T-cell (primary cell): Measurements from ENCODE around the gene PXMP4. TPM values are rescaled to one million over a fixed set of nuclear protein-coding genes. Genes with fewer than 3 reads are reported as not detected.
A peak's percentile ranks its signal among the peaks of the same experiment; 100 is the strongest.

ENCODE experiments used
- ATAC-seq, 4 experiments: fragments of 200-7000 bp in 3 of 4; fragments of 150-1000 bp in 1 of 4; cut with Tn5 transposase; replicated peaks in 1 of 4; 1 replicate in 3 of 4; 2 replicates in 1 of 4; pipeline ENCODE4 v1.10.0; 2021; ENCODE audit warnings: moderate library complexity in 3 of 4, mild to moderate bottlenecking in 2 of 4, moderate number of reproducible peaks in 1 of 4
- CTCF ChIA-PET, 2 donors: fragments of 300-600 bp; sonication (Branson Sonifier 250); formaldehyde crosslinking; loops; one replicate each; lab custom pipeline; 2022; ENCODE audit warnings: antibody characterized with exemption in 2 of 2; lab: Charles Lee
- POLR2A ChIA-PET, 2 donors: fragments of 300-600 bp; sonication (Branson Sonifier 250); formaldehyde crosslinking; loops; one replicate each; lab custom pipeline; 2022; ENCODE audit warnings: antibody characterized with exemption in 2 of 2; lab: Charles Lee
- DNase-seq, 35 experiments: peaks; one replicate each; pipeline versions ENCODE4 v3.0.0 to v3.0.0-alpha.2; 2013 to 2023
- H3K27ac ChIP-seq: one replicate; pipeline ENCODE4 v1.5.1; 2013; ENCODE audit warnings: low read length
- H3K27me3 ChIP-seq, 2 experiments: replicated peaks in 1 of 2; 1 replicate in 1 of 2; 2 replicates in 1 of 2; pipeline versions ENCODE4 v1.6.1 to v1.7.0; 2013; ENCODE audit warnings: low read length in 1 of 2, mixed read lengths in 1 of 2; ENCODE audit not compliant: control insufficient read depth in 2 of 2, insufficient read depth in 2 of 2; ENCODE audit errors: extremely low read depth in 1 of 2
- H3K36me3 ChIP-seq, 2 donors: 1 replicate in 1 of 2; 2 replicates in 1 of 2; pipeline versions ENCODE4 v1.6.1 to v1.7.0; 2013; ENCODE audit warnings: low read length in 1 of 2; ENCODE audit not compliant: control insufficient read depth in 2 of 2, insufficient read depth in 1 of 2; ENCODE audit errors: extremely low read depth in 1 of 2
- H3K4me1 ChIP-seq, 2 experiments: 1 replicate in 1 of 2; 2 replicates in 1 of 2; pipeline versions ENCODE4 v1.6.1 to v1.7.0; 2013; ENCODE audit warnings: low read length in 2 of 2, mixed read lengths in 1 of 2; ENCODE audit not compliant: insufficient read depth in 2 of 2, control insufficient read depth in 1 of 2; ENCODE audit errors: extremely low read depth in 1 of 2
- H3K4me3 ChIP-seq, 2 donors: 1 replicate in 1 of 2; 2 replicates in 1 of 2; pipeline versions ENCODE4 v1.5.1 to v1.7.0; 2013; ENCODE audit warnings: mild to moderate bottlenecking in 2 of 2, low read length in 1 of 2, moderate library complexity in 1 of 2; ENCODE audit not compliant: control insufficient read depth in 1 of 2; ENCODE audit errors: extremely low read depth in 1 of 2
- H3K9me3 ChIP-seq: 2 replicates; pipeline ENCODE4 v1.7.0; 2013
- H3K27ac Mint-ChIP-seq, 2 donors: one replicate each; pipeline ENCODE4 v1.8.0; 2020 to 2021; ENCODE audit warnings: mild to moderate bottlenecking in 2 of 2, mixed read lengths in 2 of 2
- H3K27me3 Mint-ChIP-seq, 2 donors: one replicate each; pipeline ENCODE4 v1.8.0; 2021 to 2022; ENCODE audit warnings: mixed read lengths in 2 of 2
- H3K36me3 Mint-ChIP-seq: one replicate; pipeline ENCODE4 v1.8.0; 2021; ENCODE audit warnings: mixed read lengths
- H3K4me1 Mint-ChIP-seq, 3 donors: one replicate each; pipeline ENCODE4 v1.8.0; 2020 to 2022; ENCODE audit warnings: mixed read lengths in 3 of 3, mild to moderate bottlenecking in 1 of 3
- H3K4me3 Mint-ChIP-seq, 3 donors: one replicate each; pipeline ENCODE4 v1.8.0; 2020 to 2022; ENCODE audit warnings: mild to moderate bottlenecking in 3 of 3, mixed read lengths in 3 of 3, moderate library complexity in 3 of 3
- H3K9me3 Mint-ChIP-seq, 3 donors: one replicate each; pipeline ENCODE4 v1.8.0; 2020 to 2022; ENCODE audit warnings: mixed read lengths in 3 of 3
- WGBS: methylation state at CpG from one replicate; pipeline ENCODE4 v1.1.5; 2013; ENCODE audit warnings: missing lambda C conversion rate; ENCODE audit not compliant: insufficient coverage; 5-methylcytosine and 5-hydroxymethylcytosine counted together
- total RNA-seq, 35 experiments: library from RNA in 6 of 35; stranded (reverse) in 6 of 35; fragments of 120-200 nt in 1 of 35; gene quantifications; one replicate each; pipeline versions ENCODE4 v1.2.1 to v1.2.4 and lab custom pipeline; 2013 to 2026

Gene PXMP4
- total RNA-seq, 5 donors from 2014 or later (not counting 1 experiment from before 2014, with no cell fraction given) = 6.1 to 15.4 (median 13.9) TPM

- DNase-seq (no peak), ATAC-seq (no peak)
- H3K4me1 ChIP-seq = peaks cover 5 to 24% of the 10 kb centered on the region in 2 experiments
- ChIA-PET CTCF (no interaction called here), POLR2A (no interaction called here)
- peak overlapping the region; percentile 34 to 36 for H3K27ac Mint-ChIP-seq
- H3K9me3 Mint-ChIP-seq = no peaks in the 10 kb centered on the region
- no peaks in the 10 kb centered on the region for H3K36me3 Mint-ChIP-seq
- H3K9me3 ChIP-seq = no peaks in the 10 kb centered on the region
- WGBS = 75% methylated on average over 2 of the region's 4 CpGs
- no peak overlapping the region for H3K27ac ChIP-seq
- H3K36me3 ChIP-seq = no peaks in the 10 kb centered on the region
- no peaks in the 10 kb centered on the region for H3K27me3 Mint-ChIP-seq
- H3K4me3 ChIP-seq = no peak overlapping the region
- H3K27me3 ChIP-seq = no peaks in the 10 kb centered on the region
- H3K4me3 Mint-ChIP-seq = no peak overlapping the region
- H3K4me1 Mint-ChIP-seq = peaks cover 18 to 21% (median 21%) of the 10 kb centered on the region in 3 donors
These were observed 9.0 kb upstream of the PXMP4 start for GRCh38 chr20:33729101-33729500.

GRCh38 chr20:33728463-33728862, 8.4 kb upstream of the PXMP4 start:
- no peaks in the 10 kb centered on the region for H3K9me3 ChIP-seq
- Mint-ChIP-seq H3K27ac (peak overlapping the region in 1 of 2 donors; percentile 2), H3K4me3 (no peak overlapping the region), H3K4me1 (peaks cover 12 to 15% (median 14%) of the 10 kb centered on the region in 3 donors), H3K9me3 (no peaks in the 10 kb centered on the region), H3K27me3 (no peaks in the 10 kb centered on the region), H3K36me3 (no peaks in the 10 kb centered on the region)
- POLR2A ChIA-PET = no interaction called here
- WGBS = 90% methylated on average over 1 of the region's 2 CpGs
- no peak overlapping the region for H3K4me3 ChIP-seq
- ATAC-seq (no peak), DNase-seq (no peak)
- no peaks in the 10 kb centered on the region for H3K27me3 ChIP-seq
- H3K4me1 ChIP-seq = peaks cover 2 to 19% of the 10 kb centered on the region in 2 experiments
- H3K36me3 ChIP-seq = no peaks in the 10 kb centered on the region
- H3K27ac ChIP-seq = no peak overlapping the region
- CTCF ChIA-PET = no interaction called here

- CTCF ChIA-PET = no interaction called here
These were observed 7.7 kb upstream of the PXMP4 start for GRCh38 chr20:33727806-33728205.

GRCh38 chr20:33727115-33727479, 7.0 kb upstream of the PXMP4 start:
- H3K4me3 Mint-ChIP-seq = no peak overlapping the region
- no peaks in the 10 kb centered on the region for H3K9me3 ChIP-seq
- WGBS = no CpG with 5 or more reads among the region's 5 CpGs
- POLR2A ChIA-PET = no interaction called here
- no peak for DNase-seq
- peaks cover 0 to 8% of the 10 kb centered on the region in 2 experiments for H3K4me1 ChIP-seq
- no peaks in the 10 kb centered on the region for H3K27me3 ChIP-seq
- CTCF ChIA-PET = no interaction called here
- H3K36me3 Mint-ChIP-seq = no peaks in the 10 kb centered on the region
- H3K27ac ChIP-seq = no peak overlapping the region
- no peak overlapping the region for H3K4me3 ChIP-seq
- ATAC-seq = no peak
- peaks cover 3 to 6% (median 5%) of the 10 kb centered on the region in 3 donors for H3K4me1 Mint-ChIP-seq
- H3K27ac Mint-ChIP-seq = no peak overlapping the region
- no peaks in the 10 kb centered on the region for H3K36me3 ChIP-seq
- H3K27me3 Mint-ChIP-seq = no peaks in the 10 kb centered on the region
- no peaks in the 10 kb centered on the region for H3K9me3 Mint-ChIP-seq

More at GRCh38 chr20:33727806-33728205, 7.7 kb upstream of the PXMP4 start:
- Histone ChIP-seq H3K4me1 (peaks cover under 1 to 14% of the 10 kb centered on the region in 2 experiments), H3K9me3 (no peaks in the 10 kb centered on the region), H3K27ac (no peak overlapping the region), H3K36me3 (no peaks in the 10 kb centered on the region), H3K27me3 (no peaks in the 10 kb centered on the region), H3K4me3 (no peak overlapping the region)
- no peaks in the 10 kb centered on the region for H3K9me3 Mint-ChIP-seq
- peak overlapping the region; percentile 14 to 57 for H3K27ac Mint-ChIP-seq
- POLR2A ChIA-PET = no interaction called here
- no peaks in the 10 kb centered on the region for H3K27me3 Mint-ChIP-seq
- no peak overlapping the region for H3K4me3 Mint-ChIP-seq
- peaks cover 8 to 10% (median 9%) of the 10 kb centered on the region in 3 donors for H3K4me1 Mint-ChIP-seq
- no peak for DNase-seq
- no peaks in the 10 kb centered on the region for H3K36me3 Mint-ChIP-seq
- 88% methylated on average over 3 of the region's 3 CpGs for WGBS
- no peak for ATAC-seq

GRCh38 chr20:33725607-33726264, 5.6 kb upstream of the PXMP4 start:
- Histone ChIP-seq H3K27me3 (no peaks in the 10 kb centered on the region), H3K4me3 (no peak overlapping the region), H3K36me3 (no peaks in the 10 kb centered on the region), H3K9me3 (no peaks in the 10 kb centered on the region), H3K27ac (no peak overlapping the region), H3K4me1 (peaks cover 0 to 4% of the 10 kb centered on the region in 2 experiments)
- WGBS = 92% methylated on average over 2 of the region's 7 CpGs
- POLR2A ChIA-PET = interaction anchor here in 1 of 2 donors (0.6 kb wide), 1 partner anchor 58 kb away, joined by 3 read pairs; no protein-coding TSS in a partner anchor
- DNase-seq (no peak), ATAC-seq (no peak)
- CTCF ChIA-PET = no interaction called here
- Mint-ChIP-seq H3K36me3 (no peaks in the 10 kb centered on the region), H3K4me3 (no peak overlapping the region), H3K27ac (no peak overlapping the region), H3K9me3 (no peaks in the 10 kb centered on the region), H3K27me3 (no peaks in the 10 kb centered on the region), H3K4me1 (peaks cover 3 to 6% (median 4%) of the 10 kb centered on the region in 3 donors)

- Histone ChIP-seq H3K27ac (no peak overlapping the region), H3K27me3 (no peaks in the 10 kb centered on the region), H3K4me3 (no peak overlapping the region), H3K36me3 (no peaks in the 10 kb centered on the region), H3K9me3 (no peaks in the 10 kb centered on the region), H3K4me1 (peaks cover 0 to 11% of the 10 kb centered on the region in 2 experiments)
- ChIA-PET CTCF (interaction anchor here in 1 of 2 donors (0.7 kb wide), 1 partner anchor 202 kb away, joined by 4 read pairs; no protein-coding TSS in a partner anchor), POLR2A (no interaction called here)
- H3K4me1 Mint-ChIP-seq = peaks cover 8 to 13% (median 12%) of the 10 kb centered on the region in 3 donors
- DNase-seq = no peak
- no peaks in the 10 kb centered on the region for H3K36me3 Mint-ChIP-seq
- no peak overlapping the region for H3K27ac Mint-ChIP-seq
- H3K27me3 Mint-ChIP-seq = no peaks in the 10 kb centered on the region
- no peaks in the 10 kb centered on the region for H3K9me3 Mint-ChIP-seq
- H3K4me3 Mint-ChIP-seq = no peak overlapping the region
- no peak for ATAC-seq
- 96% methylated on average over 9 of the region's 14 CpGs for WGBS
These were observed 4.5 kb upstream of the PXMP4 start for GRCh38 chr20:33724439-33725094.
